Cardiac fibroblast (primary cell): ENCODE measurements around the gene SLC25A21.

Experiments
- DNase-seq, 2 donors: peaks; one replicate each; pipeline versions ENCODE4 v3.0.0 to v3.0.0-alpha.2; 2010; ENCODE audit warnings: low read depth in 2 of 2
- H3K4me3 ChIP-seq, 2 donors: replicated peaks in 1 of 2; 1 replicate in 1 of 2; 2 replicates in 1 of 2; pipeline ENCODE4 v1.5.1; 2011; ENCODE audit warnings: low read depth in 2 of 2, low read length in 2 of 2, mild to moderate bottlenecking in 2 of 2, moderate library complexity in 1 of 2
- CTCF ChIP-seq: IDR thresholded peaks from one replicate; pipeline ENCODE4 v1.5.1; 2011; ENCODE audit warnings: low read depth, mild to moderate bottlenecking, low read length, inconsistent platforms

SLC25A21 gene

GRCh38 chr14:36931791-36932190 lies 240.6 kb downstream of the SLC25A21 start:
- no peak for DNase-seq
- no peak for TF ChIP-seq CTCF
- no peak overlapping the region for H3K4me3 ChIP-seq

DNA sequence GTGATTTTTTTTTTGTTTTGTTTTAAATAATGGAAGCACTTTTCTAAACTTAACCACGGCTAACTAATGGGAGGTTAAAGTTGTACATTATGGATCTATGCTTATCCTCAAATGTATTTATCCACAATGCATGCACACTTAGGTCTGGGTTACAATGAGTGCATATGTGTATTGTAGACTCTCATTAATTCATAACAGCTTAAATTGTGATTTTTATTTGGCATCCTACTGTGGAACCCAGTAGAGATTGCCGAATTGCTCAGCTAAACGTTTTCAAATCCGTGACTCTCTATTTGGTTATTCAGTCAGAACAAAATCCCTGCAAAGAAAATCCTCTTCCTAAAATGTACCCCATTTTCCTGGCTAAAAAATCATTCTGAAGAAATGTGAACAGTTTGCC lies 244.0 kb downstream of the SLC25A21 start:
- no peak for DNase-seq
- TF ChIP-seq CTCF, result no peak
- no peak overlapping the region for H3K4me3 ChIP-seq

- no peak for TF ChIP-seq CTCF
- no peak overlapping the region for H3K4me3 ChIP-seq
- DNase-seq, result no peak
Measured at GRCh38 chr14:36925094-36925493, 247.3 kb downstream of the SLC25A21 start.

DNA sequence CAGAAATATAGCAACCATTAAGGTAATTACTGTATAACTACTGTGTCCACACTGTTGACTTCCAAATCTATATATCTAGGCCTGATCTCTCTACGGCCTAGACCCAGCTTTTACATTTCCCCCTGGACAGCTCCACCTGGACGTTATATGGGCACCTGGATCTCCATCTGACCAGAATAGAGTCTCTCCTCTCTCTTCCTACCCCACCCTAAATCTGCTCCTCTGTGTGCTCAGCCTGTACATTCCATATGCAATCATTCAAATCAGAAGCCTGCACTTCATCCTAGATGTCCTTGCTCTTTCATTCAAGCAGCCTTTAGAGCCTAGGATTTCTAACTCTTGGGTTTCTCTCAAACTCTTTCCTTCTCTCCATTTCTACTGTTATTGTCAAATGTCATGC lies 255.7 kb downstream of the SLC25A21 start:
- no peak for TF ChIP-seq CTCF
- H3K4me3 ChIP-seq, result no peak overlapping the region
- no peak for DNase-seq

DNA sequence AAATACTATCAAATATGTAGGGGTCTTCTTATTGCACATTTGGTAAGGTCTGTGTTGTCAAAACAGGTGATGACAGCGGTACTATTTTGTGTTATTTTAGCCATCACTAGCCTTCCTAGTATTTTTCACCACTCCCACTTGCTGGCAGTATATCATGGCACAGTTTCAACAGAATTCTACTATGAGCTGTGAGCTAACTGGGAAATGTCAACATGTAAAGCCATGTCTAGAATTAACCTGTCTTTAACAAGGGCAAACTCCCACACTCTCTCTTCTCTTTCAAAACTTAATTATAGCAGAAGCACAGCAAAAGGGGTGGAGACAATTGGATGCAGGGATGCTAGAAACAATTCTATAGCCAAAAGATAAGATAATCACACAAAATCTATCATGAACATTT lies 257.3 kb downstream of the SLC25A21 start:
- no peak for DNase-seq
- no peak overlapping the region for H3K4me3 ChIP-seq
- TF ChIP-seq CTCF, result no peak

GRCh38 chr14:36910578-36910977 lies 261.8 kb downstream of the SLC25A21 start:
- DNase-seq, result no peak
- TF ChIP-seq CTCF, result no peak
- H3K4me3 ChIP-seq, result no peak overlapping the region

DNA sequence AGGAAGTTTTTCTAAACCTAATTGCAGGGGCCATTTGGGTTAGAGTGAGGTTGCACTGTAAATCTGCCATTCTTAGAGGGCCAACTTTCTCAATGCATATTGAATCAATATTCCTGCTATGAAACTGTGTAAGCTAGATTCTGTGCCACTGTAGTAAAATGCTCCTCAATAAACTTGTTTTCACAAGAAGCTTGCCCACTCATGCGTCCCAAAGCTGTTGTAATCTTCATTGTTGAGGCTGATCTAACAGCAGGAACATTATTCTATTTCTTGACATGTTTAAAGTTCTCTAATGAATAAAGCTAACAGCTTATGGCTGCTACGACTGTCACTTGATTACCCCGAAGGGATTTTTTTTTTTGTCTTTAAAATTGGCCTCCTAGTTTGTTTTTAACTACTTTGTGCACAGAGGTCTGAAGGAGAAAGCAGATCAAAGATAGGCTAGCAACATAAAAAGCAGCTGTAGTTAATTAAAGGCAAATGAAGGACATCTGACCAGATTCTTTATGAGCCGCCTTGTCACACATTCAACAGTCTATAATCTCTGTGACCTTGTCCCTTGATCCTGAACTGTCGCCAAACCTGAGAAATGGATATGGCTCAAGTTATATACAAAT lies 267.0 kb downstream of the SLC25A21 start:
- TF ChIP-seq CTCF, result no peak
- no peak for DNase-seq
- H3K4me3 ChIP-seq, result no peak overlapping the region
